Mesenchymal stem cell (in vitro differentiated cells and primary cell): ENCODE measurements around the gene RBBP4.
A peak's percentile ranks its signal among the peaks of the same experiment; 100 is the strongest.

Source experiments
- DNase-seq: peaks from one replicate; pipeline ENCODE4 v3.0.0-alpha.2; 2013
- H2AFZ ChIP-seq: one replicate; pipeline ENCODE4 v1.6.1; 2013; ENCODE audit warnings: low read depth, mild to moderate bottlenecking, control low read depth, inconsistent platforms, low read length, moderate library complexity
- H2AK5ac ChIP-seq: 2 replicates; pipeline ENCODE4 v1.6.1; 2013; ENCODE audit warnings: low read length, moderate library complexity, mild to moderate bottlenecking, inconsistent platforms; ENCODE audit not compliant: severe bottlenecking
- H2BK120ac ChIP-seq: one replicate; pipeline ENCODE4 v1.6.1; 2013; ENCODE audit warnings: low read depth, mild to moderate bottlenecking, inconsistent platforms, low read length, moderate library complexity
- H2BK12ac ChIP-seq, 2 experiments: one replicate each; pipeline ENCODE4 v1.6.1; 2013; ENCODE audit warnings: inconsistent platforms in 2 of 2, low read length in 2 of 2, mild to moderate bottlenecking in 2 of 2, moderate library complexity in 2 of 2, control low read depth in 1 of 2
- H2BK15ac ChIP-seq: one replicate; pipeline ENCODE4 v1.6.1; 2013; ENCODE audit warnings: mild to moderate bottlenecking, low read depth, inconsistent platforms; ENCODE audit not compliant: poor library complexity, severe bottlenecking
- H2BK5ac ChIP-seq: 2 replicates; pipeline ENCODE4 v1.6.1; 2013; ENCODE audit warnings: low read depth, mild to moderate bottlenecking, low read length, control low read depth, inconsistent platforms; ENCODE audit not compliant: poor library complexity, severe bottlenecking
- H3K14ac ChIP-seq, 2 experiments: one replicate each; pipeline ENCODE4 v1.6.1; 2013; ENCODE audit warnings: inconsistent platforms in 2 of 2, low read length in 2 of 2, control low read depth in 1 of 2, mild to moderate bottlenecking in 1 of 2, moderate library complexity in 1 of 2
- H3K18ac ChIP-seq, 2 experiments: one replicate each; pipeline ENCODE4 v1.6.1; 2013; ENCODE audit warnings: inconsistent platforms in 2 of 2, low read length in 2 of 2, control low read depth in 1 of 2, low read depth in 1 of 2, mild to moderate bottlenecking in 1 of 2
- H3K23ac ChIP-seq, 2 experiments: one replicate each; pipeline ENCODE4 v1.6.1; 2013; ENCODE audit warnings: inconsistent platforms in 2 of 2, low read length in 2 of 2, mild to moderate bottlenecking in 2 of 2, moderate library complexity in 2 of 2, control low read depth in 1 of 2
- H3K27ac ChIP-seq: 2 replicates; pipeline ENCODE4 v1.5.1; 2013; ENCODE audit warnings: mild to moderate bottlenecking, moderate library complexity, low read length, control low read depth, inconsistent platforms; ENCODE audit not compliant: poor library complexity, severe bottlenecking
- H3K27me3 ChIP-seq, 2 experiments: 2 replicates each; pipeline versions ENCODE4 v1.6.1 to v1.7.0; 2013; ENCODE audit warnings: low read length in 2 of 2, mild to moderate bottlenecking in 2 of 2, moderate library complexity in 2 of 2, control low read depth in 1 of 2, inconsistent platforms in 1 of 2; ENCODE audit not compliant: control insufficient read depth in 1 of 2, insufficient read depth in 1 of 2
- H3K36me3 ChIP-seq, 2 experiments: 2 replicates each; pipeline versions ENCODE4 v1.6.1 to v1.7.0; 2013; ENCODE audit warnings: low read length in 2 of 2, control low read depth in 1 of 2, inconsistent platforms in 1 of 2, low read depth in 1 of 2, mild to moderate bottlenecking in 1 of 2; ENCODE audit not compliant: insufficient read depth in 2 of 2, control insufficient read depth in 1 of 2
- H3K4ac ChIP-seq, 2 experiments: one replicate each; pipeline ENCODE4 v1.6.1; 2013; ENCODE audit warnings: inconsistent platforms in 2 of 2, low read length in 2 of 2, mild to moderate bottlenecking in 2 of 2, moderate library complexity in 2 of 2, control low read depth in 1 of 2, low read depth in 1 of 2
- H3K4me1 ChIP-seq: 2 replicates; pipeline ENCODE4 v1.6.1; 2013; ENCODE audit warnings: low read depth, low read length, control low read depth; ENCODE audit not compliant: control insufficient read depth, insufficient read depth
- H3K4me2 ChIP-seq: 2 replicates; pipeline ENCODE4 v1.6.1; 2013; ENCODE audit warnings: low read length, mild to moderate bottlenecking, inconsistent platforms; ENCODE audit not compliant: poor library complexity, severe bottlenecking
- H3K4me3 ChIP-seq, 2 experiments: 2 replicates each; pipeline versions ENCODE4 v1.5.1 to v1.7.0; 2013; ENCODE audit warnings: low read length in 2 of 2, mild to moderate bottlenecking in 2 of 2, control low read depth in 1 of 2, low read depth in 1 of 2; ENCODE audit not compliant: insufficient read depth in 1 of 2
- H3K79me1 ChIP-seq: replicated peaks from 2 replicates; pipeline ENCODE4 v1.6.1; 2013; ENCODE audit warnings: mild to moderate bottlenecking, control low read depth, low read length, inconsistent platforms; ENCODE audit not compliant: poor library complexity, severe bottlenecking
- H3K9ac ChIP-seq: 2 replicates; pipeline ENCODE4 v1.7.0; 2013; ENCODE audit warnings: mild to moderate bottlenecking, low read length, moderate library complexity
- H3K9me3 ChIP-seq: 2 replicates; pipeline ENCODE4 v1.7.0; 2013; ENCODE audit warnings: mild to moderate bottlenecking, low read length; ENCODE audit not compliant: control insufficient read depth
- H4K8ac ChIP-seq: one replicate; pipeline ENCODE4 v1.6.1; 2013; ENCODE audit warnings: inconsistent platforms, mild to moderate bottlenecking, low read length, moderate library complexity
- H4K91ac ChIP-seq: one replicate; pipeline ENCODE4 v1.6.1; 2013; ENCODE audit warnings: mild to moderate bottlenecking, low read length, inconsistent platforms
- WGBS: methylation state at CpG from one replicate; pipeline ENCODE4 v1.1.7; 2013; ENCODE audit warnings: mixed read lengths; 5-methylcytosine and 5-hydroxymethylcytosine counted together

The RBBP4 gene

DNA sequence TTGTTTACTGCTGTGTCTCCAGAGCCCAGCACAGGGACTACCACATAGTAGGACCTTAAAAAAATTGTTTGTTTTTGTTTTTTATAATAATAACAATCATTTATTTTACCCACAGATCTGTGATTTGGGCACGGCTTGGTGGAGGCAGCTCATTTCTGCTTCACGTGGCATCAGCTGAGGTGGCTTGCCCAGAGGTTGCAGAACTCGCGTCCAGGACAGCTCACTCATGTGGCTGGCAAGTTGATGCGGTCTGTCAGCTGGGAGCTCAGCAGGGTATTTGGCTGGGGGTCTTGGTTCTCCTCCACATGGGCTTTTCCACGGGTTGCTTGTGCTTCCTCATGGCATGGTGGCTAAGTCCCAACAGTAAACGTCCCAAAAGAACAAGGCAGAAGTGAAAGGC lies 54.5 kb downstream of the RBBP4 start:
- Histone ChIP-seq H3K27me3 (no peaks in the 10 kb centered on the region), H3K27ac (no peak overlapping the region), H4K8ac (no peak overlapping the region), H3K79me1 (peaks cover 2% of the 10 kb centered on the region), H3K4me2 (no peak overlapping the region), H4K91ac (no peak overlapping the region), H3K23ac (no peak overlapping the region), H2BK5ac (no peak overlapping the region), H2AK5ac (peak overlapping the region; percentile 40), H3K4me3 (no peak overlapping the region), H2BK15ac (no peak overlapping the region), H3K14ac (no peak overlapping the region), H3K18ac (no peak overlapping the region), H3K9me3 (no peaks in the 10 kb centered on the region), H3K36me3 (no peaks in the 10 kb centered on the region), H3K9ac (no peak overlapping the region), H2BK120ac (no peak overlapping the region), H2AFZ (no peak overlapping the region), H3K4me1 (peaks cover 26% of the 10 kb centered on the region), H3K4ac (no peak overlapping the region), H2BK12ac (peak overlapping the region in 1 of 2 experiments; percentile 17)
- 92% methylated on average over 7 of the region's 7 CpGs for WGBS
- DNase-seq = no peak

- Histone ChIP-seq H2AK5ac (peak overlapping the region; percentile 43), H4K91ac (no peak overlapping the region), H3K79me1 (no peaks in the 10 kb centered on the region), H3K23ac (no peak overlapping the region), H3K4me2 (no peak overlapping the region), H3K4me3 (no peak overlapping the region), H3K4me1 (peaks cover 25% of the 10 kb centered on the region), H2BK15ac (no peak overlapping the region), H3K27ac (no peak overlapping the region), H2AFZ (no peak overlapping the region), H3K4ac (no peak overlapping the region), H2BK5ac (no peak overlapping the region), H3K27me3 (no peaks in the 10 kb centered on the region), H3K14ac (no peak overlapping the region), H4K8ac (peak overlapping the region; percentile 59), H3K18ac (peak overlapping the region in 1 of 2 experiments; percentile 40), H2BK120ac (no peak overlapping the region), H3K9me3 (no peaks in the 10 kb centered on the region), H2BK12ac (peak overlapping the region in 1 of 2 experiments; percentile 15), H3K9ac (peak overlapping the region; percentile 19), H3K36me3 (no peaks in the 10 kb centered on the region)
- no peak for DNase-seq
- 68% methylated on average over 1 of the region's 1 CpG for WGBS
These were observed 55.5 kb downstream of the RBBP4 start for GRCh38 chr1:32706491-32706890.

- Histone ChIP-seq H3K9ac (no peak overlapping the region), H2BK5ac (no peak overlapping the region), H3K9me3 (no peaks in the 10 kb centered on the region), H3K4me2 (no peak overlapping the region), H2AFZ (no peak overlapping the region), H4K8ac (no peak overlapping the region), H3K18ac (no peak overlapping the region), H3K4ac (peak overlapping the region in 1 of 2 experiments; percentile 19), H2AK5ac (peak overlapping the region; percentile 13), H3K27me3 (no peaks in the 10 kb centered on the region), H2BK15ac (no peak overlapping the region), H3K4me3 (no peak overlapping the region), H2BK120ac (no peak overlapping the region), H2BK12ac (no peak overlapping the region), H3K27ac (no peak overlapping the region), H3K4me1 (peaks cover 14% of the 10 kb centered on the region), H3K79me1 (no peaks in the 10 kb centered on the region), H4K91ac (no peak overlapping the region), H3K36me3 (no peaks in the 10 kb centered on the region), H3K23ac (no peak overlapping the region), H3K14ac (no peak overlapping the region)
- WGBS = 20% methylated on average over 1 of the region's 2 CpGs
- no peak for DNase-seq
These were observed 58.1 kb downstream of the RBBP4 start for GRCh38 chr1:32709075-32709474.

- H4K91ac ChIP-seq = no peak overlapping the region
- no peak overlapping the region for H3K18ac ChIP-seq
- H2BK120ac ChIP-seq = no peak overlapping the region
- H2AK5ac ChIP-seq = no peak overlapping the region
- H3K27me3 ChIP-seq = no peaks in the 10 kb centered on the region
- H3K9ac ChIP-seq = no peak overlapping the region
- no peak overlapping the region for H3K4me2 ChIP-seq
- H2BK15ac ChIP-seq = no peak overlapping the region
- no peak overlapping the region for H3K4me3 ChIP-seq
- no peaks in the 10 kb centered on the region for H3K9me3 ChIP-seq
- H3K4me1 ChIP-seq = peaks cover 12% of the 10 kb centered on the region
- H3K36me3 ChIP-seq = no peaks in the 10 kb centered on the region
- H3K23ac ChIP-seq = no peak overlapping the region
- 66% methylated on average over 5 of the region's 5 CpGs for WGBS
- no peak overlapping the region for H2AFZ ChIP-seq
- no peak overlapping the region for H2BK12ac ChIP-seq
- H2BK5ac ChIP-seq = no peak overlapping the region
- no peak overlapping the region for H3K4ac ChIP-seq
- H4K8ac ChIP-seq = no peak overlapping the region
- H3K14ac ChIP-seq = no peak overlapping the region
- H3K27ac ChIP-seq = no peak overlapping the region
- DNase-seq = no peak
- no peaks in the 10 kb centered on the region for H3K79me1 ChIP-seq
These were observed 58.5 kb downstream of the RBBP4 start for GRCh38 chr1:32709476-32709875.
